HCT116 (cell line): ENCODE data around the gene TDP1. TPM values are rescaled to one million over a fixed set of nuclear protein-coding genes. Genes with fewer than 3 reads are reported as not detected.

Experiments used
- ATAC-seq: fragments of 200-7000 bp; cut with Tn5 transposase; 2 replicates; pipeline ENCODE4 v1.9.1; 2020; ENCODE audit warnings: mild to moderate bottlenecking, moderate library complexity
- BruUV-seq: library from RNA; stranded (reverse); fragments of 400-500 nt; replicated peaks from 2 replicates; lab custom pipeline; 2021; lab: Mats Ljungman, UMichigan
- CTCF ChIA-PET: fragments of 300-600 bp; sonication (Branson Sonifier 250); formaldehyde crosslinking; loops from one replicate; lab custom pipeline; 2021; ENCODE audit warnings: antibody characterized with exemption; lab: Charles Lee
- POLR2A ChIA-PET: fragments of 300-600, 350-600 bp; sonication (Branson Sonifier 250); formaldehyde crosslinking; loops from one replicate; lab custom pipeline; 2021; ENCODE audit warnings: antibody characterized with exemption; lab: Charles Lee
- RAD21 ChIA-PET, 2 experiments: fragments of 300-600 bp; sonication (Branson Sonifier 250); formaldehyde crosslinking; loops; one replicate each; lab custom pipeline; 2023; ENCODE audit warnings: low total read pairs in 2 of 2; ENCODE audit not compliant: uncharacterized antibody in 2 of 2, unreplicated experiment in 2 of 2, low non-redundant PET in 1 of 2; lab: Charles Lee
- DNase-seq: peaks from one replicate; pipeline ENCODE4 v3.0.0-alpha.2; 2010; ENCODE audit warnings: low read depth, low spot score
- H2AFZ ChIP-seq: fragments of 200-600 bp; shearing (Covaris generic), sonication (generic); 2 replicates; pipeline ENCODE4 v1.6.1; 2017; ENCODE audit warnings: low read depth, mixed run types, mixed read lengths, antibody characterized with exemption, low read length; ENCODE audit not compliant: poor library complexity, severe bottlenecking
- H3K27ac ChIP-seq: 2 replicates; pipeline ENCODE4 v1.5.1; 2012; ENCODE audit warnings: low read depth, low read length
- H3K27me3 ChIP-seq: fragments of 200-600 bp; sonication (generic); 2 replicates; pipeline ENCODE4 v1.6.1; 2016; ENCODE audit warnings: mixed run types, low read length, mixed read lengths; ENCODE audit not compliant: insufficient read depth
- H3K36me3 ChIP-seq, 2 experiments: fragments of 200-500 bp in 1 of 2; fragments of 200-600 bp in 1 of 2; sonication (Bioruptor generic) in 1 of 2; sonication (generic) in 1 of 2; 2 replicates each; pipeline versions ENCODE4 v1.5.1 to v1.6.1; 2014 to 2016; ENCODE audit warnings: low read length in 2 of 2, inconsistent platforms in 1 of 2, mixed read lengths in 1 of 2, mixed run types in 1 of 2; ENCODE audit not compliant: insufficient read depth in 2 of 2, control insufficient read depth in 1 of 2
- H3K4me1 ChIP-seq, 2 experiments: fragments of 200-600 bp in 1 of 2; sonication (generic) in 1 of 2; 2 replicates each; pipeline versions ENCODE4 v1.5.1 to v1.6.1; 2012 to 2017; ENCODE audit warnings: low read length in 2 of 2, inconsistent platforms in 1 of 2, mild to moderate bottlenecking in 1 of 2, mixed read lengths in 1 of 2, mixed run types in 1 of 2, moderate library complexity in 1 of 2; ENCODE audit not compliant: insufficient read depth in 2 of 2, control insufficient read depth in 1 of 2
- H3K4me2 ChIP-seq: fragments of 200-600 bp; sonication (generic); 2 replicates; pipeline ENCODE4 v1.6.1; 2017; ENCODE audit warnings: mixed run types, low read length, mixed read lengths
- H3K4me3 ChIP-seq, 2 experiments: fragments of 200-600 bp in 1 of 2; sonication (generic) in 1 of 2; replicated peaks in 1 of 2; 2 replicates each; pipeline ENCODE4 v1.5.1; 2011 to 2016; ENCODE audit warnings: low read length in 2 of 2, control low read depth in 1 of 2, low read depth in 1 of 2, mild to moderate bottlenecking in 1 of 2, mixed read lengths in 1 of 2, mixed run types in 1 of 2
- H3K79me2 ChIP-seq: fragments of 200-600 bp; sonication (generic); 2 replicates; pipeline ENCODE4 v1.6.1; 2017; ENCODE audit warnings: mild to moderate bottlenecking, mixed run types, low read length, moderate library complexity, mixed read lengths; ENCODE audit not compliant: insufficient read depth
- H3K9ac ChIP-seq: fragments of 200-600 bp; sonication (generic); 2 replicates; pipeline ENCODE4 v1.6.1; 2016; ENCODE audit warnings: low read length, mixed read lengths
- H3K9me2 ChIP-seq: fragments of 200-600 bp; sonication (generic), shearing (Covaris generic); 2 replicates; pipeline ENCODE4 v1.6.1; 2017; ENCODE audit warnings: mixed run types, mild to moderate bottlenecking, moderate library complexity; ENCODE audit not compliant: insufficient read depth
- H3K9me3 ChIP-seq, 2 experiments: fragments of 200-500 bp in 1 of 2; fragments of 200-600 bp in 1 of 2; sonication (Bioruptor generic) in 1 of 2; sonication (generic) in 1 of 2; 2 replicates each; pipeline ENCODE4 v1.6.1; 2014 to 2017; ENCODE audit warnings: low read length in 2 of 2, mixed read lengths in 2 of 2, inconsistent platforms in 1 of 2, low read depth in 1 of 2, mild to moderate bottlenecking in 1 of 2, mixed run types in 1 of 2, moderate library complexity in 1 of 2; ENCODE audit not compliant: control insufficient read depth in 1 of 2, insufficient read depth in 1 of 2
- H4K20me1 ChIP-seq: fragments of 200-600 bp; sonication (generic), shearing (Covaris generic); 2 replicates; pipeline ENCODE4 v1.6.1; 2017; ENCODE audit warnings: mixed run types, mild to moderate bottlenecking, moderate library complexity; ENCODE audit not compliant: insufficient read depth
- CBX3 ChIP-seq: IDR thresholded peaks from 2 replicates; pipeline ENCODE4 v1.6.1; 2012; ENCODE audit warnings: low read depth
- ELF1 ChIP-seq: IDR thresholded peaks from 2 replicates; pipeline ENCODE4 v1.6.1; 2012; ENCODE audit warnings: low read depth, borderline replicate concordance
- EZH2 ChIP-seq: fragments of 200-600 bp; sonication (generic); IDR thresholded peaks from 2 replicates; pipeline ENCODE4 v1.6.1; 2017; ENCODE audit warnings: antibody characterized with exemption, mixed run types
- EZH2phosphoT487 ChIP-seq: fragments of 200-600 bp; IDR thresholded peaks from 2 replicates; pipeline ENCODE4 v1.6.1; 2018; ENCODE audit warnings: antibody characterized with exemption, borderline replicate concordance
- POLR2AphosphoS5 ChIP-seq: IDR thresholded peaks from 2 replicates; pipeline ENCODE4 v1.6.1; 2011; ENCODE audit warnings: mild to moderate bottlenecking, low read depth, low read length, moderate library complexity
- RAD21 ChIP-seq: IDR thresholded peaks from 2 replicates; pipeline ENCODE4 v1.6.1; 2012; ENCODE audit warnings: low read depth, mild to moderate bottlenecking
- SIN3A ChIP-seq: IDR thresholded peaks from 2 replicates; pipeline ENCODE4 v1.6.1; 2012; ENCODE audit warnings: low read depth
- SP1 ChIP-seq: IDR thresholded peaks from 2 replicates; pipeline ENCODE4 v1.6.1; 2012; ENCODE audit warnings: low read depth
- SRF ChIP-seq: IDR thresholded peaks from 2 replicates; pipeline ENCODE4 v1.6.1; 2012; ENCODE audit warnings: low read depth
- TCF7L2 ChIP-seq: IDR thresholded peaks from 2 replicates; pipeline ENCODE4 v1.7.0; 2011; ENCODE audit warnings: borderline replicate concordance, inconsistent platforms; ENCODE audit not compliant: insufficient read depth, insufficient read length; ENCODE audit errors: extremely low read depth
- ZBTB33 ChIP-seq: IDR thresholded peaks from 2 replicates; pipeline ENCODE4 v1.6.1; 2011; ENCODE audit warnings: mild to moderate bottlenecking, low read length, moderate library complexity; ENCODE audit not compliant: insufficient replicate concordance; ENCODE audit errors: extremely low read depth
- ZFX ChIP-seq: fragments of 450-650 bp; IDR thresholded peaks from 2 replicates; pipeline ENCODE4 v1.6.1; 2017
- intact Hi-C: fragments of 100-400 bp; cut with micrococcal nuclease; formaldehyde crosslinking; loops from 2 replicates; pipeline ENCODE4 v1.10.0; 2022
- total RNA-seq: library from RNA; stranded (reverse); gene quantifications from one replicate; pipeline ENCODE4 v1.2.1, GENCODE V29; 2021; ENCODE audit not compliant: unreplicated experiment

TDP1 gene
- total RNA-seq, 1 experiment from 2014 or later, result 37.1 TPM

- Histone ChIP-seq H3K4me3 (peak overlapping the region; percentile 76 to 88), H3K4me1 (peaks cover 14 to 21% of the 10 kb centered on the region in 2 experiments; a peak in 3 of 4 replicates), H4K20me1 (no peaks in the 10 kb centered on the region), H3K9ac (peak overlapping the region; percentile 83), H3K9me3 (no peaks in the 10 kb centered on the region), H3K79me2 (peaks cover 45% of the 10 kb centered on the region), H2AFZ (no peak overlapping the region), H3K4me2 (peak overlapping the region; percentile 96), H3K36me3 (peaks cover 0 to 11% of the 10 kb centered on the region in 2 experiments; a peak in 2 of 4 replicates), H3K27me3 (no peaks in the 10 kb centered on the region), H3K9me2 (no peaks in the 10 kb centered on the region), H3K27ac (peak overlapping the region; percentile 82)
- RAD21 ChIA-PET, result no interaction called here
- TF ChIP-seq SIN3A (no peak), POLR2AphosphoS5 (no peak), ZFX (no peak), SRF (no peak), EZH2phosphoT487 (no peak), RAD21 (no peak), TCF7L2 (no peak), CBX3 (no peak), ZBTB33 (no peak), EZH2 (no peak), ELF1 (no peak), SP1 (no peak)
- intact Hi-C loops, result loop anchor here (5.0 to 10.0 kb wide), 2 partner anchors 101 to 532 kb away; no protein-coding TSS in a partner anchor
- CTCF ChIA-PET, result interaction anchor here (1.6 to 5.4 kb wide), 2 partner anchors 17 kb away, joined by 7 to 58 read pairs; no protein-coding TSS in a partner anchor
- ATAC-seq (no peak), DNase-seq (no peak)
- POLR2A ChIA-PET, result interaction anchor here (0.6 to 2.9 kb wide), 4 partner anchors 9 to 171 kb away, joined by 3 to 13 read pairs (median 4); no protein-coding TSS in a partner anchor
- BruUV-seq, result no TSS peak
Measured at GRCh38 chr14:89956661-89957009, 908 bp downstream of the TDP1 start.
